BE2C (cell line): ENCODE measurements around the gene JSRP1.
A peak's percentile ranks its signal among the peaks of the same experiment; 100 is the strongest.

Experiments
- DNase-seq: peaks from one replicate; pipeline ENCODE4 v3.0.0-alpha.2; 2020
- H3K27me3 ChIP-seq: fragments of 250-450 bp; sonication (Bioruptor Pico); 2 replicates; pipeline ENCODE4 v1.5.1; 2020; ENCODE audit warnings: mild to moderate bottlenecking
- H3K36me3 ChIP-seq: fragments of 250-450 bp; sonication (Bioruptor Pico); 2 replicates; pipeline ENCODE4 v1.5.1; 2020; ENCODE audit warnings: mild to moderate bottlenecking
- H3K4me1 ChIP-seq: fragments of 250-450 bp; sonication (Bioruptor Pico); 2 replicates; pipeline ENCODE4 v1.5.1; 2020
- H3K4me3 ChIP-seq: 2 replicates; pipeline ENCODE4 v1.5.1; 2011; ENCODE audit warnings: low read depth, low read length
- H3K9me3 ChIP-seq: fragments of 250-450 bp; sonication (Bioruptor Pico); 2 replicates; pipeline ENCODE4 v1.5.1; 2020
- TF ChIP-seq, protein P1 (sequence below): IDR thresholded peaks from 2 replicates; pipeline ENCODE4 v1.5.1; 2012; ENCODE audit warnings: mild to moderate bottlenecking, low read depth, low read length

The JSRP1 gene

DNA sequence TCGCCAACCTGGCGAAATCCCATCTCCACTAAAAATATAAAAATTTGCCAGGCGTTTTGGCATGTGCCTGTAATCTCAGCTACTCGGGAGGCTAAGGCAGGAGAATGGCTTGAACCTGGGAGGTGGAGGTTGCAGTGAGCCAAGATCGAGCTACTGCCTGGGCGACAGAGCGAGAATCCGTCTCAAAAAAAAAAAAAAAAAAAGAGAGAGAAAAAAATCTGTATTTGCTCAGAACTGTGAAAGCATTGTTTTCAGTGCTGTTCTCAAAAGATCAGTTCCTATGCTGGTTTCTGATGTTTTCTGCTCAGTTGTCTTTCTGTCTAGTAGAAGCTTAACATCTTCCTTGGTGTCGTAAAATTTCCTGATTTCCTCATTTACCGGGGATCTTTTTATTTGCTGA is 17.0 kb downstream of the JSRP1 start:
- Histone ChIP-seq H3K27me3 (no peaks in the 10 kb centered on the region), H3K9me3 (no peaks in the 10 kb centered on the region), H3K4me1 (peaks cover 9% of the 10 kb centered on the region; the same call in 1 of the 2 replicates), H3K36me3 (peaks cover 56% of the 10 kb centered on the region), H3K4me3 (peak overlapping the region; percentile 88)
- no peak for DNase-seq
- TF ChIP-seq, protein P1, sequence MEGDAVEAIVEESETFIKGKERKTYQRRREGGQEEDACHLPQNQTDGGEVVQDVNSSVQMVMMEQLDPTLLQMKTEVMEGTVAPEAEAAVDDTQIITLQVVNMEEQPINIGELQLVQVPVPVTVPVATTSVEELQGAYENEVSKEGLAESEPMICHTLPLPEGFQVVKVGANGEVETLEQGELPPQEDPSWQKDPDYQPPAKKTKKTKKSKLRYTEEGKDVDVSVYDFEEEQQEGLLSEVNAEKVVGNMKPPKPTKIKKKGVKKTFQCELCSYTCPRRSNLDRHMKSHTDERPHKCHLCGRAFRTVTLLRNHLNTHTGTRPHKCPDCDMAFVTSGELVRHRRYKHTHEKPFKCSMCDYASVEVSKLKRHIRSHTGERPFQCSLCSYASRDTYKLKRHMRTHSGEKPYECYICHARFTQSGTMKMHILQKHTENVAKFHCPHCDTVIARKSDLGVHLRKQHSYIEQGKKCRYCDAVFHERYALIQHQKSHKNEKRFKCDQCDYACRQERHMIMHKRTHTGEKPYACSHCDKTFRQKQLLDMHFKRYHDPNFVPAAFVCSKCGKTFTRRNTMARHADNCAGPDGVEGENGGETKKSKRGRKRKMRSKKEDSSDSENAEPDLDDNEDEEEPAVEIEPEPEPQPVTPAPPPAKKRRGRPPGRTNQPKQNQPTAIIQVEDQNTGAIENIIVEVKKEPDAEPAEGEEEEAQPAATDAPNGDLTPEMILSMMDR, result no peak

DNA sequence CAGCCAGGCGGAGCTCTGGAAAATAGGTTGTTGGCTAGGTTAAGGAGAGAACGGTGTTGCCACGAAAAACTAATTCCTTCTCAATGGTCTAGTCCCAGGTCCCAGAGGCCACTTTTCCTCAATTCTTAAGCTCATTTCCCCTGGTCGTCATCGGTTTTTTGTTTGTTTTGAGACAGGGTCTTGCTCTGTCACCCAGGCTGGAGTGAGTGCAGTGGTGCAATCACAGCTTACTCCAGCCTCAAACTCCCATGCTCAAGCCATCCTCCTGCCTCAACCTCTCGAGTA is 18.4 kb downstream of the JSRP1 start:
- TF ChIP-seq, protein P1, result no peak
- no peaks in the 10 kb centered on the region for H3K27me3 ChIP-seq
- no peak for DNase-seq
- peak overlapping the region; percentile 88 for H3K4me3 ChIP-seq
- no peaks in the 10 kb centered on the region for H3K9me3 ChIP-seq
- no peaks in the 10 kb centered on the region; the same call in none of the 2 replicates for H3K4me1 ChIP-seq
- H3K36me3 ChIP-seq, result peaks cover 56% of the 10 kb centered on the region

DNA sequence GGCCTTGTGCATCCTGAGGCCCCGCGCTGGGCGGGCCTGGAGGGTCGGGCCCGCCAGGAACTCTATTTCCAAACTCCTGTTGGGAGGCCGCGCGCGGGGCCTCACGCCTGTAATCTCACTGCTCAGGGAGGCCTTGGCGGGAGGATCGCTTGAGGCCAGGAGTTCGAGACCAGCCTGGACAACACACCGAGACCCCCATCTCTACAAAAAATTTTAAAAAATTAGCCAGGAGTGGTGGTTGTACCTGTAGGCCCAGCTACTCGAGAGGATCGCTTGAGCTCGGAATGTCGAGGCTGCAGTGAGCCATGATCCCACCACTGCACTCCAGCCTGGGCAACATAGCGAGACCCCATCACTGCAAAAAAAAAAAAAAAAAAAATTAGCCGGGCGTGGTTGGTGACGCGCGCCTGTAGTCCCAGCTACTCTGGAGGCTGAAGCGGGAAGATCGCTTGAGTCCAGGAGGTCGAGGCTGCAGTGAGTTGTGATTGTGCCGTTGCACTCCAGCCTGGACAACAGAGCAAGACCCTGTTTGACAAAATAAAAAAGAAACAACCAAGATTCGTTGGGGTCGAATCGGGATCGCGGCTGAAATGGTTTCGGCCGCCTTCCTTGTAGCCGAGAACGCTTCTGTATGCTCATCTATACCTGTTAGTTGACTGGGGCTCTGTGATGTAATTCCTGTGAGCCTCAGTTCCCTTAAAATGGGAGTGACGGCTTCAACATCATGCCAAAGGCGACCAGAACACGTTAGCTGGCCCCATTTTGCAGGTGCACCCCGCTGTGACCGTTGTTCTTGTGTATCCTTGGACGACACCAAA is 19.0 kb downstream of the JSRP1 start:
- H3K9me3 ChIP-seq, result no peaks in the 10 kb centered on the region
- peaks cover 56% of the 10 kb centered on the region for H3K36me3 ChIP-seq
- H3K4me1 ChIP-seq, result peaks cover 2% of the 10 kb centered on the region
- H3K4me3 ChIP-seq, result peak overlapping the region; percentile 88
- TF ChIP-seq, protein P1, result no peak
- DNase-seq, result no peak
- H3K27me3 ChIP-seq, result no peaks in the 10 kb centered on the region

DNA sequence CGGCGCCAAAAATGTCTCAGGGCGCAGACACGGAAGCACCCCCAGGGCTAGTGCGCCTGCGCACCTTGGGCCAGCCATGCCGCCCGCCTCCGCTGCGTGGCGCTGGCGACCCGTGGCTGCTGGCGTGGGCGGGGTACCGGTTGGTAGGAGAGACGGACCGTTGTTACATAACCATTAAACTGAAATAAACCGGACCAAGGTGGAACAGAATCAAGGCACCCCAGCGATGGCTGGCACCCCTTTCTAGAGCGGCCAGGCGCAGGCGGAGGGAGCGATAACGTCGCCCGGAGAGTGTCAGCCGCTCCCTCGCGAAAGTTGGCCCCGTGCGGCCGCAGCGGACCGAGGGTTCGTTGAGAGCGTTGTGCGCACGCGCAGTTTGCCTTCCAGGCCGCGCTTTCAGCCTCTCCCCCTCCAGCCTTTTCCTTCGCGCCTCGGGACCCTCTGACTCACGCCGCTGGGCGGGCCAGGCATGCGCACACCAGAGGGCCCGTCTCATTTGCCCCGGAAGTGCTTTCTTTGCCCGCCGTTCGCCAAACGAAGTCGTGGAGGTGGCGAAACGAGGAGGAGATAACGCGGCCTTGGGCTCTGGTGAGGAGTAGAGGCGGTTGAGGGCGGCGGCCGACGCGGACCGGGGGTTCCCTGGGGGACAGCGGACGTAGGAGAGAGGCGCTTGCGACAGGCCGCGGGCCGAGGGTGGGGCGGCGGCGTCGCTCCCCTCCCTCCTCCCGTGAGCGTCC is 19.7 kb downstream of the JSRP1 start, which contains the start of the genes PLEKHJ1 and SF3A2:
PLEKHJ1 (minus strand) TSS at position 16 of the 737 bp plus-strand sequence. CDS start 81 bp downstream, outside the sequence.
SF3A2 (plus strand) TSS at position 511 of the 737 bp plus-strand sequence. CDS start 6,595 bp downstream, outside the sequence.
- Histone ChIP-seq H3K4me3 (peak within 1 kb of the TSS; percentile 88), H3K36me3 (peaks cover 54% of the 10 kb centered on the region), H3K9me3 (no peaks in the 10 kb centered on the region), H3K27me3 (no peaks in the 10 kb centered on the region), H3K4me1 (peaks cover 6% of the 10 kb centered on the region)
- TF ChIP-seq, protein P1, result peak; percentile 95
- DNase-seq, result peak; percentile 98

DNA sequence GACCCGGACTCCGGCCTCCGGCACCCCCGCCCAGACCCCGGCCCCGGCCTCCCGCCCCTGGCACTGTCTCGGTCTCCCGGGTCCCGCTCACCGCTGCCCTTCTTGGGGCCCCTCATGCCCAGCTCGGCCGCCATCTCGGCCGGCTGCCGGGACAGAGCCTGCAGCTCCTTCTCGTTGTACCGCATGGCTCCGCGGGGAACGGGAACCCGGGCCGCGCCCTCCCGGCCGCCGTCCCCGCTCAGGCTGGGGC is 20.2 kb downstream of the JSRP1 start:
- TF ChIP-seq, protein P1, result no peak
- no peaks in the 10 kb centered on the region for H3K9me3 ChIP-seq
- H3K4me1 ChIP-seq, result peaks cover 6% of the 10 kb centered on the region
- peaks cover 52% of the 10 kb centered on the region for H3K36me3 ChIP-seq
- DNase-seq, result no peak
- peak overlapping the region; percentile 88 for H3K4me3 ChIP-seq
- H3K27me3 ChIP-seq, result no peaks in the 10 kb centered on the region
